GM20431 (cell line): ENCODE results near the gene ABCG4.
"Not testable (repeated sequence)": the region's sequence is repeated elsewhere in the genome, so short reads cannot be mapped to it uniquely, and the experiment has no call there.

Experiments
- in situ Hi-C: fragments of 300-500 bp; cut with MseI, MboI; formaldehyde crosslinking; loops from one replicate; pipeline ENCODE4 v1.15.0; 2020; ENCODE audit warnings: low sequenced_read_pairs; ENCODE audit not compliant: unreplicated experiment

Gene ABCG4

GRCh38 chr11:119115484-119116234, 33.2 kb upstream of the ABCG4 start:
- in situ Hi-C loops: no loop called here

- in situ Hi-C loops: no loop called here
These were observed 32.6 kb upstream of the ABCG4 start for GRCh38 chr11:119116235-119116594.

- in situ Hi-C loops: no loop called here
These were observed 32.3 kb upstream of the ABCG4 start for GRCh38 chr11:119116601-119117000.

- in situ Hi-C loops: no loop called here
These were observed 31.7 kb upstream of the ABCG4 start for GRCh38 chr11:119117004-119117706.

GRCh38 chr11:119118227-119118626, 30.6 kb upstream of the ABCG4 start:
- in situ Hi-C loops: no loop called here

GRCh38 chr11:119118946-119119345, 29.9 kb upstream of the ABCG4 start:
- in situ Hi-C loops: no loop called here

- in situ Hi-C loops: no loop called here
These were observed 28.2 kb upstream of the ABCG4 start for GRCh38 chr11:119120639-119121007.

- in situ Hi-C loops: no loop called here
These were observed 27.6 kb upstream of the ABCG4 start, which contains the start of gene HINFP for GRCh38 chr11:119121008-119121810. Gene HINFP, plus strand, starts transcription at chr11:119121580. Its CDS starts 5,365 bp downstream, at chr11:119126945.

GRCh38 chr11:119121811-119122124, 27.1 kb upstream of the ABCG4 start:
- in situ Hi-C loops: no loop called here

- in situ Hi-C loops: no loop called here
These were observed 23.0 kb upstream of the ABCG4 start for GRCh38 chr11:119125821-119126220.

- in situ Hi-C loops: no loop called here
These were observed 22.1 kb upstream of the ABCG4 start for GRCh38 chr11:119126675-119127268.

- in situ Hi-C loops: no loop called here
These were observed 18.2 kb upstream of the ABCG4 start for GRCh38 chr11:119130662-119131061.

- in situ Hi-C loops: no loop called here
These were observed 14.4 kb upstream of the ABCG4 start for GRCh38 chr11:119134389-119134978.

GRCh38 chr11:119139276-119139675, 9.6 kb upstream of the ABCG4 start:
- in situ Hi-C loops: not testable (repeated sequence)

- in situ Hi-C loops: no loop called here
These were observed 3.9 kb upstream of the ABCG4 start for GRCh38 chr11:119144825-119145486.

- in situ Hi-C loops: no loop called here
These were observed 3.3 kb upstream of the ABCG4 start for GRCh38 chr11:119145551-119145950.

GRCh38 chr11:119147604-119148333, 1.1 kb upstream of the ABCG4 start:
- in situ Hi-C loops: no loop called here

- in situ Hi-C loops: no loop called here
These were observed 183 bp upstream of the ABCG4 start for GRCh38 chr11:119148720-119149017.

- in situ Hi-C loops: no loop called here
These were observed 979 bp downstream of the ABCG4 start for GRCh38 chr11:119149786-119150275.
